Measurements from ENCODE around the gene SAP30BP.

DNA sequence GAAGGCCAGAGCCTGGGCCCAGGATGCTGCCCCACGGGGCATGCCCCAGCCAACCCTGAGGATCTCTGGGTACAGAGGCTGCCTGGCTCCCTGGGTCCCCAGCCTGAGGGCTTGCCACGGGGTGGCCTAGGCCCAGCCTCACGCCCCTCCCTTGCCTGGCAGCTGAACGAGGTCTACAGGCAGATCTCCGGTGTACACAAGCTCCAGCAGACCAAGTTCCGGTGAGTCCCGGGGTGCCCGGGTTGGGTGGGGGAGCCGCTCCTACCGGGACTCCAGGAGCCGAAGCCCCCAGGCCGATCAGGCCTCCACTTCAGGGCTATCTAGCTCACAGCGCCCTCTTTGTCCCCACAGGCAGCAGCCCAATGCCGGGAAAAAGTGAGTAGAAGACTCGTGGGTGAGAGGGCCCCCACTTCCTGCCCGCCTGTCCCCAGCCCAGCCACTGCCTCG lies 73.5 kb downstream of the SAP30BP start:
- TF ChIP-seq, protein P1, sequence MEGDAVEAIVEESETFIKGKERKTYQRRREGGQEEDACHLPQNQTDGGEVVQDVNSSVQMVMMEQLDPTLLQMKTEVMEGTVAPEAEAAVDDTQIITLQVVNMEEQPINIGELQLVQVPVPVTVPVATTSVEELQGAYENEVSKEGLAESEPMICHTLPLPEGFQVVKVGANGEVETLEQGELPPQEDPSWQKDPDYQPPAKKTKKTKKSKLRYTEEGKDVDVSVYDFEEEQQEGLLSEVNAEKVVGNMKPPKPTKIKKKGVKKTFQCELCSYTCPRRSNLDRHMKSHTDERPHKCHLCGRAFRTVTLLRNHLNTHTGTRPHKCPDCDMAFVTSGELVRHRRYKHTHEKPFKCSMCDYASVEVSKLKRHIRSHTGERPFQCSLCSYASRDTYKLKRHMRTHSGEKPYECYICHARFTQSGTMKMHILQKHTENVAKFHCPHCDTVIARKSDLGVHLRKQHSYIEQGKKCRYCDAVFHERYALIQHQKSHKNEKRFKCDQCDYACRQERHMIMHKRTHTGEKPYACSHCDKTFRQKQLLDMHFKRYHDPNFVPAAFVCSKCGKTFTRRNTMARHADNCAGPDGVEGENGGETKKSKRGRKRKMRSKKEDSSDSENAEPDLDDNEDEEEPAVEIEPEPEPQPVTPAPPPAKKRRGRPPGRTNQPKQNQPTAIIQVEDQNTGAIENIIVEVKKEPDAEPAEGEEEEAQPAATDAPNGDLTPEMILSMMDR (conservative IDR thresholded peaks at IDR 0.05) = no peak
- no peak for TF ChIP-seq EZH2 (IDR thresholded peaks at IDR 0.05; ENCODE audit: low read depth)

Data from PC-9 (cell line).